Astrocyte (in vitro differentiated cells and primary cell): Measurements from ENCODE around the gene NXPH1.

Source experiments
- EZH2 ChIP-seq: IDR thresholded peaks from 2 replicates; pipeline ENCODE4 v1.6.1; 2012; ENCODE audit warnings: mild to moderate bottlenecking, low read length, inconsistent platforms; ENCODE audit not compliant: insufficient read depth
- TF ChIP-seq, protein P1 (sequence below): IDR thresholded peaks from 2 replicates; pipeline ENCODE4 v1.5.1; 2011; ENCODE audit warnings: low read depth, mild to moderate bottlenecking, inconsistent platforms, low read length, moderate library complexity; ENCODE audit not compliant: insufficient read depth

GRCh38 chr7:8536431-8536830 lies 103.0 kb downstream of the NXPH1 start:
- TF ChIP-seq, protein P1, sequence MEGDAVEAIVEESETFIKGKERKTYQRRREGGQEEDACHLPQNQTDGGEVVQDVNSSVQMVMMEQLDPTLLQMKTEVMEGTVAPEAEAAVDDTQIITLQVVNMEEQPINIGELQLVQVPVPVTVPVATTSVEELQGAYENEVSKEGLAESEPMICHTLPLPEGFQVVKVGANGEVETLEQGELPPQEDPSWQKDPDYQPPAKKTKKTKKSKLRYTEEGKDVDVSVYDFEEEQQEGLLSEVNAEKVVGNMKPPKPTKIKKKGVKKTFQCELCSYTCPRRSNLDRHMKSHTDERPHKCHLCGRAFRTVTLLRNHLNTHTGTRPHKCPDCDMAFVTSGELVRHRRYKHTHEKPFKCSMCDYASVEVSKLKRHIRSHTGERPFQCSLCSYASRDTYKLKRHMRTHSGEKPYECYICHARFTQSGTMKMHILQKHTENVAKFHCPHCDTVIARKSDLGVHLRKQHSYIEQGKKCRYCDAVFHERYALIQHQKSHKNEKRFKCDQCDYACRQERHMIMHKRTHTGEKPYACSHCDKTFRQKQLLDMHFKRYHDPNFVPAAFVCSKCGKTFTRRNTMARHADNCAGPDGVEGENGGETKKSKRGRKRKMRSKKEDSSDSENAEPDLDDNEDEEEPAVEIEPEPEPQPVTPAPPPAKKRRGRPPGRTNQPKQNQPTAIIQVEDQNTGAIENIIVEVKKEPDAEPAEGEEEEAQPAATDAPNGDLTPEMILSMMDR, result no peak
- TF ChIP-seq EZH2, result no peak
